ENCODE results near the gene SIGLEC7. TPM values are rescaled to one million over a fixed set of nuclear protein-coding genes. Genes with fewer than 3 reads are reported as not detected.

The SIGLEC7 gene
- total and polyA plus RNA-seq, 10 of the 15 experiments (the other 5 are each of a cell fraction or from before 2014, with no cell fraction given): 0.15 TPM; not detected in 9

GRCh38 chr19:51100601-51101000 lies 41.5 kb upstream of the SIGLEC7 start:
- no peak for TF ChIP-seq RAD21 (IDR thresholded peaks at IDR 0.05; ENCODE audit: insufficient read depth, low read depth, low read length)
- TF ChIP-seq ZNF622 (IDR thresholded peaks at IDR 0.05): no peak
- TF ChIP-seq WRNIP1 (IDR thresholded peaks at IDR 0.05; ENCODE audit: borderline replicate concordance, low read depth, low read length): no peak
- no peak for TF ChIP-seq CHD2 (IDR thresholded peaks at IDR 0.05; ENCODE audit: borderline replicate concordance, low read depth, low read length)
- no peak for TF ChIP-seq CBX5 (IDR thresholded peaks at IDR 0.05; ENCODE audit: low read depth)
- TF ChIP-seq NFXL1 (IDR thresholded peaks at IDR 0.05; ENCODE audit: borderline replicate concordance): no peak
- TF ChIP-seq TAF1 (IDR thresholded peaks at IDR 0.05; ENCODE audit: borderline replicate concordance, low read depth, low read length): no peak
- no peak for TF ChIP-seq ZNF687 (IDR thresholded peaks at IDR 0.05)
- TF ChIP-seq IRF4 (IDR thresholded peaks at IDR 0.05; ENCODE audit: low read depth, low read length): no peak
- no peak for TF ChIP-seq ASH2L (IDR thresholded peaks at IDR 0.05; ENCODE audit: borderline replicate concordance, low read depth)
- TF ChIP-seq MYB (IDR thresholded peaks at IDR 0.05; ENCODE audit: borderline replicate concordance, low read depth, low read length): no peak
- TF ChIP-seq STAT1 (conservative IDR thresholded peaks at IDR 0.05): no peak
- no peak for TF ChIP-seq RELA (IDR thresholded peaks at IDR 0.05; ENCODE audit: borderline replicate concordance, partially characterized antibody)
- no peak for TF ChIP-seq ATF3 (IDR thresholded peaks at IDR 0.05; ENCODE audit: borderline replicate concordance, extremely low read depth, low read depth, low read length)
- ChIA-PET POLR2A (no interaction called here), CTCF (interaction anchor here (0.6 to 0.7 kb wide), 2 partner anchors 67 to 158 kb away, joined by 3 read pairs; no protein-coding TSS in a partner anchor), SMC1A (ENCODE audit: uncharacterized antibody, unreplicated experiment) (no interaction called here), RAD21 (ENCODE audit: unreplicated experiment) (no interaction called here)
- intact Hi-C loops (cut with micrococcal nuclease; ENCODE audit: unreplicated experiment) (no loop called here), in situ Hi-C loops (cut with MboI) (loop anchor here (10.0 kb wide), 1 partner anchor 1076 kb away; the partner anchor contains the start of genes VRK3 and ZNF473)
- H3K4me2 ChIP-seq (ENCODE audit: control insufficient read depth, insufficient read depth): no peak overlapping the region
- no peaks in the 10 kb centered on the region for H3K79me2 ChIP-seq (ENCODE audit: control insufficient read depth, insufficient read depth, low read length)
- DNase-seq (ENCODE audit: low read depth, low spot score) (no peak), ATAC-seq (no peak), FAIRE-seq (no peak)
- H3K9me3 ChIP-seq (replicated peaks; ENCODE audit: control insufficient read depth, insufficient read depth, low read length): no peaks in the 10 kb centered on the region
- no peaks in the 10 kb centered on the region for H3K27me3 ChIP-seq (replicated peaks in 1 of 2; ENCODE audit: control insufficient read depth in 2 of 2, insufficient read depth in 2 of 2, low read length in 1 of 2)
- H3K27ac ChIP-seq (ENCODE audit: control insufficient read depth, insufficient read depth): no peak overlapping the region
- H2AFZ ChIP-seq (ENCODE audit: control insufficient read depth, low read depth, low read length): no peak overlapping the region
- H3K36me3 ChIP-seq (ENCODE audit: control insufficient read depth in 2 of 2, insufficient read depth in 2 of 2, low read length in 1 of 2): peaks cover 8% of the 10 kb centered on the region in 2 experiments; a peak in 3 of 4 replicates
- no peak overlapping the region for H3K9ac ChIP-seq (ENCODE audit: control insufficient read depth, insufficient read depth, low read length)
- no TSS peak for BruUV-seq (replicated peaks)
- H3K4me1 ChIP-seq (ENCODE audit: control insufficient read depth, insufficient read depth, low read length): no peaks in the 10 kb centered on the region; the same call in 1 of the 2 replicates
- 100% methylated on average over 2 of the region's 3 CpGs for WGBS (ENCODE audit: insufficient coverage, insufficient replicate concordance, low lambda C conversion rate, missing lambda C conversion rate)
- no peak overlapping the region for H3K4me3 ChIP-seq
- H4K20me1 ChIP-seq (ENCODE audit: control insufficient read depth, insufficient read depth): no peaks in the 10 kb centered on the region; the same call in 1 of the 2 replicates

All from GM12878 (cell line).